Activated naive CD8-positive, alpha-beta T cell treated with anti-CD3 and anti-CD28 coated beads, Interleukin-2, amount 50 U/mL, for 16 hours (primary cell): ENCODE data around the gene LGALS9.

ENCODE experiments used
- DNase-seq: peaks from one replicate; pipeline ENCODE4 v3.0.0-alpha.2; 2020; ENCODE audit warnings: low read depth, low spot score

The LGALS9 gene

GRCh38 chr17:27603421-27603770 is 27.6 kb upstream of the LGALS9 start:
- no peak for DNase-seq

- DNase-seq: no peak
Observed at GRCh38 chr17:27603880-27604794, 26.9 kb upstream of the LGALS9 start.

- DNase-seq: no peak
Observed at GRCh38 chr17:27605409-27605808, 25.6 kb upstream of the LGALS9 start.

- DNase-seq: no peak
Observed at GRCh38 chr17:27607521-27608091, 23.4 kb upstream of the LGALS9 start.

- no peak for DNase-seq
Observed at GRCh38 chr17:27608328-27609230, 22.4 kb upstream of the LGALS9 start.

- DNase-seq: no peak
Observed at GRCh38 chr17:27609611-27610303, 21.2 kb upstream of the LGALS9 start.

GRCh38 chr17:27610304-27610677 is 20.7 kb upstream of the LGALS9 start:
- no peak for DNase-seq

- DNase-seq: no peak
Observed at GRCh38 chr17:27612160-27612770, 18.7 kb upstream of the LGALS9 start.

GRCh38 chr17:27613433-27613832 is 17.6 kb upstream of the LGALS9 start:
- DNase-seq: no peak

- DNase-seq: no peak
Observed at GRCh38 chr17:27615121-27615520, 15.9 kb upstream of the LGALS9 start.

- DNase-seq: no peak
Observed at GRCh38 chr17:27616414-27616813, 14.6 kb upstream of the LGALS9 start.

GRCh38 chr17:27618417-27618816 is 12.6 kb upstream of the LGALS9 start:
- DNase-seq: no peak

- no peak for DNase-seq
Observed at GRCh38 chr17:27620721-27621120, 10.3 kb upstream of the LGALS9 start.

- DNase-seq: no peak
Observed at GRCh38 chr17:27621536-27621935, 9.5 kb upstream of the LGALS9 start.

- no peak for DNase-seq
Observed at GRCh38 chr17:27621942-27622559, 8.9 kb upstream of the LGALS9 start.

GRCh38 chr17:27622986-27623385 is 8.0 kb upstream of the LGALS9 start:
- DNase-seq: no peak

GRCh38 chr17:27623614-27624013 is 7.4 kb upstream of the LGALS9 start:
- no peak for DNase-seq

GRCh38 chr17:27624539-27624938 is 6.4 kb upstream of the LGALS9 start:
- no peak for DNase-seq

GRCh38 chr17:27625856-27626255 is 5.1 kb upstream of the LGALS9 start:
- DNase-seq: no peak

- DNase-seq: no peak
Observed at GRCh38 chr17:27627514-27627913, 3.5 kb upstream of the LGALS9 start.

GRCh38 chr17:27628376-27628775 is 2.6 kb upstream of the LGALS9 start:
- no peak for DNase-seq
